GM19240 (cell line): ENCODE results near the gene CMTM5.
"Not testable (repeated sequence)": the region's sequence is repeated elsewhere in the genome, so short reads cannot be mapped to it uniquely, and the experiment has no call there.

Experiments
- DNase-seq: peaks from one replicate; pipeline ENCODE4 v3.0.0; 2011; ENCODE audit warnings: low spot score; ENCODE audit not compliant: insufficient read length

CMTM5 gene

GRCh38 chr14:23396126-23396525, 19.3 kb downstream of the CMTM5 start:
- no peak for DNase-seq

GRCh38 chr14:23396781-23397407, 20.0 kb downstream of the CMTM5 start:
- DNase-seq: no peak

GRCh38 chr14:23398348-23398747, 21.5 kb downstream of the CMTM5 start:
- DNase-seq: no peak

- no peak for DNase-seq
Observed at GRCh38 chr14:23399136-23399535, 22.3 kb downstream of the CMTM5 start.

- no peak for DNase-seq
Observed at GRCh38 chr14:23399591-23399990, 22.7 kb downstream of the CMTM5 start.

- DNase-seq: not testable (repeated sequence)
Observed at GRCh38 chr14:23400496-23401149, 23.8 kb downstream of the CMTM5 start.

GRCh38 chr14:23401291-23401690, 24.4 kb downstream of the CMTM5 start:
- no peak for DNase-seq

- DNase-seq: no peak
Observed at GRCh38 chr14:23402296-23403138, 25.7 kb downstream of the CMTM5 start.

- DNase-seq: no peak
Observed at GRCh38 chr14:23403139-23403438, 26.2 kb downstream of the CMTM5 start.

- no peak for DNase-seq
Observed at GRCh38 chr14:23403908-23404307, 27.1 kb downstream of the CMTM5 start.

GRCh38 chr14:23404331-23404900, 27.6 kb downstream of the CMTM5 start:
- no peak for DNase-seq

- no peak for DNase-seq
Observed at GRCh38 chr14:23405096-23405495, 28.2 kb downstream of the CMTM5 start.

GRCh38 chr14:23405516-23406025, 28.7 kb downstream of the CMTM5 start:
- DNase-seq: no peak

- DNase-seq: no peak
Observed at GRCh38 chr14:23406244-23406643, 29.4 kb downstream of the CMTM5 start.

GRCh38 chr14:23406725-23407355, 30.0 kb downstream of the CMTM5 start:
- DNase-seq: no peak

- no peak for DNase-seq
Observed at GRCh38 chr14:23407516-23408306, 30.9 kb downstream of the CMTM5 start, which contains the start of gene MYH6. Gene MYH6 (minus strand): TSS chr14:23408273. CDS start chr14:23407223, 1,050 bp downstream.

- DNase-seq: no peak
Observed at GRCh38 chr14:23408307-23408630, 31.4 kb downstream of the CMTM5 start.

GRCh38 chr14:23409475-23409874, 32.6 kb downstream of the CMTM5 start:
- peak; percentile 33 for DNase-seq

- DNase-seq: no peak
Observed at GRCh38 chr14:23409966-23410635, 33.3 kb downstream of the CMTM5 start.
